ENCODE data around the gene RNF150. TPM values are rescaled to one million over a fixed set of nuclear protein-coding genes. Genes with fewer than 3 reads are reported as not detected.
"Not testable (repeated sequence)": the region's sequence is repeated elsewhere in the genome, so short reads cannot be mapped to it uniquely, and the experiment has no call there.

RNF150 gene
- total RNA-seq, 1 experiment from 2014 or later = 4.4 TPM

GRCh38 chr4:141054446-141054845 lies 78.8 kb downstream of the RNF150 start:
- Histone ChIP-seq H3K4ac (ENCODE audit: low read depth, low read length) (no peak overlapping the region), H2AK5ac (ENCODE audit: insufficient read length, low read length) (no peak overlapping the region), H4K5ac (ENCODE audit: insufficient read length, low read depth, low read length) (no peak overlapping the region), H2BK15ac (ENCODE audit: low read depth, low read length) (no peak overlapping the region), H3K23ac (ENCODE audit: insufficient read length, low read depth, low read length) (no peak overlapping the region), H3K27me3 (ENCODE audit: insufficient read depth, low read length) (no peaks in the 10 kb centered on the region), H3T11ph (ENCODE audit: low read length) (no peak overlapping the region), H3K18ac (ENCODE audit: insufficient read length, low read depth, low read length) (no peak overlapping the region), H3K56ac (ENCODE audit: insufficient read length, low read depth, low read length) (no peak overlapping the region), H3K23me2 (ENCODE audit: insufficient read length, low read depth, low read length, poor library complexity, severe bottlenecking) (no peaks in the 10 kb centered on the region), H2BK20ac (ENCODE audit: low read depth, low read length, poor library complexity, severe bottlenecking) (no peak overlapping the region), H2AFZ (ENCODE audit: low read length) (no peak overlapping the region), H2BK5ac (ENCODE audit: insufficient read length, low read length) (no peak overlapping the region), H2BK120ac (ENCODE audit: low read depth, low read length, poor library complexity, severe bottlenecking) (no peak overlapping the region), H4K91ac (ENCODE audit: insufficient read length, low read depth, low read length) (no peak overlapping the region), H4K20me1 (ENCODE audit: control insufficient read depth, insufficient read depth, insufficient read length) (no peaks in the 10 kb centered on the region), H3K79me1 (ENCODE audit: insufficient read depth, low read depth, low read length, poor library complexity, severe bottlenecking) (no peaks in the 10 kb centered on the region), H3K14ac (ENCODE audit: insufficient read depth, low read length) (no peak overlapping the region), H3K27ac (ENCODE audit: insufficient read length, low read depth, low read length) (no peak overlapping the region), H2BK12ac (ENCODE audit: insufficient read length, low read depth, low read length) (no peak overlapping the region), H3K9ac (ENCODE audit: extremely low read depth, insufficient read length, low read length) (no peak overlapping the region), H3K9me3 (ENCODE audit: control insufficient read depth, low read depth, low read length) (peaks cover 17% of the 10 kb centered on the region), H4K8ac (replicated peaks; ENCODE audit: insufficient read length, low read depth, low read length) (no peak overlapping the region), H3K79me2 (ENCODE audit: insufficient read depth, low read length) (no peaks in the 10 kb centered on the region), H3K4me1 (ENCODE audit: insufficient read depth, low read length) (no peaks in the 10 kb centered on the region), H3K4me2 (ENCODE audit: insufficient read depth, insufficient read length, low read length) (no peak overlapping the region)
- no CpG with 5 or more reads among the region's 2 CpGs for WGBS (ENCODE audit: extremely low coverage, insufficient read length, low lambda C conversion rate)
- H3K9me3 Mint-ChIP-seq = peaks cover 22 to 23% of the 10 kb centered on the region in 2 experiments
- TF ChIP-seq, protein P1, sequence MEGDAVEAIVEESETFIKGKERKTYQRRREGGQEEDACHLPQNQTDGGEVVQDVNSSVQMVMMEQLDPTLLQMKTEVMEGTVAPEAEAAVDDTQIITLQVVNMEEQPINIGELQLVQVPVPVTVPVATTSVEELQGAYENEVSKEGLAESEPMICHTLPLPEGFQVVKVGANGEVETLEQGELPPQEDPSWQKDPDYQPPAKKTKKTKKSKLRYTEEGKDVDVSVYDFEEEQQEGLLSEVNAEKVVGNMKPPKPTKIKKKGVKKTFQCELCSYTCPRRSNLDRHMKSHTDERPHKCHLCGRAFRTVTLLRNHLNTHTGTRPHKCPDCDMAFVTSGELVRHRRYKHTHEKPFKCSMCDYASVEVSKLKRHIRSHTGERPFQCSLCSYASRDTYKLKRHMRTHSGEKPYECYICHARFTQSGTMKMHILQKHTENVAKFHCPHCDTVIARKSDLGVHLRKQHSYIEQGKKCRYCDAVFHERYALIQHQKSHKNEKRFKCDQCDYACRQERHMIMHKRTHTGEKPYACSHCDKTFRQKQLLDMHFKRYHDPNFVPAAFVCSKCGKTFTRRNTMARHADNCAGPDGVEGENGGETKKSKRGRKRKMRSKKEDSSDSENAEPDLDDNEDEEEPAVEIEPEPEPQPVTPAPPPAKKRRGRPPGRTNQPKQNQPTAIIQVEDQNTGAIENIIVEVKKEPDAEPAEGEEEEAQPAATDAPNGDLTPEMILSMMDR (conservative IDR thresholded peaks at IDR 0.05) = no peak
- H3K36me3 Mint-ChIP-seq (ENCODE audit: insufficient read depth in 1 of 3, low read depth in 3 of 3) = peaks cover 19 to 22% (median 20%) of the 10 kb centered on the region in 3 experiments
- H3K4me3 Mint-ChIP-seq = no peak overlapping the region
- no peak overlapping the region for H3K27ac Mint-ChIP-seq
- H3K4me1 Mint-ChIP-seq = peaks cover 4 to 5% of the 10 kb centered on the region in 2 experiments
- H3K27me3 Mint-ChIP-seq (ENCODE audit: low read depth) = no peaks in the 10 kb centered on the region; the same call in 1 of the 2 replicates
- DNase-seq = no peak

GRCh38 chr4:141050999-141051398 lies 82.3 kb downstream of the RNF150 start:
- H2BK120ac ChIP-seq (ENCODE audit: low read depth, low read length, poor library complexity, severe bottlenecking); H3K23ac ChIP-seq (ENCODE audit: insufficient read length, low read depth, low read length): not testable (repeated sequence)
- no CpG with 5 or more reads among the region's 1 CpG for WGBS (ENCODE audit: extremely low coverage, insufficient read length, low lambda C conversion rate)

More at GRCh38 chr4:141050999-141051398, 82.3 kb downstream of the RNF150 start:
- H3K27ac ChIP-seq (ENCODE audit: insufficient read length, low read depth, low read length); H3K79me1 ChIP-seq (ENCODE audit: insufficient read depth, low read depth, low read length, poor library complexity, severe bottlenecking); H2AFZ ChIP-seq (ENCODE audit: low read length); H3K4ac ChIP-seq (ENCODE audit: low read depth, low read length); H3K27ac Mint-ChIP-seq; H3T11ph ChIP-seq (ENCODE audit: low read length); H2BK5ac ChIP-seq (ENCODE audit: insufficient read length, low read length); H2BK12ac ChIP-seq (ENCODE audit: insufficient read length, low read depth, low read length); H3K79me2 ChIP-seq (ENCODE audit: insufficient read depth, low read length); H4K91ac ChIP-seq (ENCODE audit: insufficient read length, low read depth, low read length); H3K14ac ChIP-seq (ENCODE audit: insufficient read depth, low read length); H2BK15ac ChIP-seq (ENCODE audit: low read depth, low read length); H3K9ac ChIP-seq (ENCODE audit: extremely low read depth, insufficient read length, low read length); H4K20me1 ChIP-seq (ENCODE audit: control insufficient read depth, insufficient read depth, insufficient read length); H3K4me1 ChIP-seq (ENCODE audit: insufficient read depth, low read length); H3K4me2 ChIP-seq (ENCODE audit: insufficient read depth, insufficient read length, low read length); H3K27me3 Mint-ChIP-seq (ENCODE audit: low read depth); DNase-seq; H2BK20ac ChIP-seq (ENCODE audit: low read depth, low read length, poor library complexity, severe bottlenecking); H3K27me3 ChIP-seq (ENCODE audit: insufficient read depth, low read length); H4K5ac ChIP-seq (ENCODE audit: insufficient read length, low read depth, low read length); H2AK5ac ChIP-seq (ENCODE audit: insufficient read length, low read length); H3K18ac ChIP-seq (ENCODE audit: insufficient read length, low read depth, low read length); H3K56ac ChIP-seq (ENCODE audit: insufficient read length, low read depth, low read length); H4K8ac ChIP-seq (replicated peaks; ENCODE audit: insufficient read length, low read depth, low read length); H3K23me2 ChIP-seq (ENCODE audit: insufficient read length, low read depth, low read length, poor library complexity, severe bottlenecking); H3K4me3 Mint-ChIP-seq; H3K4me1 Mint-ChIP-seq: not testable (repeated sequence)
- peaks cover 17% of the 10 kb centered on the region for H3K9me3 ChIP-seq (ENCODE audit: control insufficient read depth, low read depth, low read length)
- Mint-ChIP-seq H3K9me3 (peaks cover 22 to 23% of the 10 kb centered on the region in 2 experiments), H3K36me3 (ENCODE audit: insufficient read depth in 1 of 3, low read depth in 3 of 3) (peaks cover 19 to 22% (median 20%) of the 10 kb centered on the region in 3 experiments)
